AG10803 (cell line): ENCODE results near the gene ADAM8.

ENCODE experiments used
- DNase-seq: peaks from one replicate; pipeline ENCODE4 v3.0.0; 2010; ENCODE audit warnings: low read depth
- H3K4me3 ChIP-seq: 2 replicates; pipeline ENCODE4 v1.5.1; 2011; ENCODE audit warnings: mild to moderate bottlenecking, low read length, control low read depth
- CTCF ChIP-seq: conservative IDR thresholded peaks from 2 replicates; pipeline ENCODE4 v1.5.1; 2011; ENCODE audit warnings: mild to moderate bottlenecking, low read length, control low read depth, inconsistent platforms

Gene ADAM8

GRCh38 chr10:133292919-133293809, 16.5 kb upstream of the ADAM8 start:
- no peak overlapping the region for H3K4me3 ChIP-seq
- TF ChIP-seq CTCF, result no peak
- DNase-seq, result peak; percentile 57

- TF ChIP-seq CTCF, result no peak
- DNase-seq, result no peak
- no peak overlapping the region for H3K4me3 ChIP-seq
These were observed 13.1 kb upstream of the ADAM8 start for GRCh38 chr10:133289761-133290160.

GRCh38 chr10:133287832-133288500, 11.3 kb upstream of the ADAM8 start:
- no peak for TF ChIP-seq CTCF
- no peak for DNase-seq
- no peak overlapping the region for H3K4me3 ChIP-seq

- TF ChIP-seq CTCF, result no peak
- no peak overlapping the region for H3K4me3 ChIP-seq
These were observed 9.7 kb upstream of the ADAM8 start for GRCh38 chr10:133286366-133286765.

GRCh38 chr10:133285217-133285616, 8.5 kb upstream of the ADAM8 start:
- TF ChIP-seq CTCF, result no peak
- H3K4me3 ChIP-seq, result no peak overlapping the region
- DNase-seq, result no peak

More at GRCh38 chr10:133286366-133286765, 9.7 kb upstream of the ADAM8 start:
- DNase-seq, result no peak

DNA sequence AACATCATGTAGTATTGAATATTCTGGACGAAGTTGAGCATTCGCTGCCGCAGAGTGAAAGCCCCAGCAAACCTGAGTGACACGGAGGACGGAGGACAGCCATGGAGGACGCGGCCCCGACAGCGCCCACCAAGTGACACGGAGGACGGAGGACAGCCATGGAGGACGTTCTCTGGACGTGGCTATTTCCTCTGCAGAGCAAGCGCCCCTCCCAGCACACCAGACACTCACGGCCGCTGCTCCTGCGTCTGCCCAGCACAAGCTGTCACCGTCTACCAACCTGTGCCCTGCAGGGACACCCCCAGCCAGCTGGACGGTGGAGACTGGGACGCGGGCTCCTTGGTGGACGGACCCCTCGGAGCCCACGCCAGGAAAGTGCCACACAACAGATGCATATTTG, 7.3 kb upstream of the ADAM8 start:
- TF ChIP-seq CTCF, result no peak

More for the DNA sequence above, 7.3 kb upstream of the ADAM8 start:
- no peak overlapping the region for H3K4me3 ChIP-seq
- no peak for DNase-seq
